ENCODE results near the gene BIRC6. TPM values are rescaled to one million over a fixed set of nuclear protein-coding genes. Genes with fewer than 3 reads are reported as not detected.
"Not testable (repeated sequence)": the region's sequence is repeated elsewhere in the genome, so short reads cannot be mapped to it uniquely, and the experiment has no call there.

The BIRC6 gene
- polyA plus RNA-seq, 4 donors, result 14.6 to 55.1 (median 20.6) TPM

- no peak overlapping the region for H3K27ac ChIP-seq (ENCODE audit: low read depth in 1 of 3, low read length in 2 of 3)
- H3K27me3 ChIP-seq (ENCODE audit: control insufficient read depth in 3 of 3, insufficient read depth in 3 of 3, low read length in 3 of 3), result no peaks in the 10 kb centered on the region
- H3K36me3 ChIP-seq (ENCODE audit: control insufficient read depth in 3 of 3, insufficient read depth in 2 of 3, low read depth in 1 of 3, low read length in 3 of 3), result peaks cover 2 to 11% (median 3%) of the 10 kb centered on the region in 3 donors
- H3K4me3 ChIP-seq (ENCODE audit: low read depth in 1 of 3, low read length in 3 of 3), result no peak overlapping the region
- 94 to 96% (median 95%) methylated on average over 2 of the region's 2 CpGs for WGBS, 3 donors
- DNase-seq (no peak), FAIRE-seq (no peak)
- H3K9me3 ChIP-seq (ENCODE audit: control insufficient read depth in 2 of 2, insufficient read depth in 1 of 2, low read depth in 1 of 2, low read length in 1 of 2), result peaks cover 0 to 2% of the 10 kb centered on the region in 2 donors
- no peaks in the 10 kb centered on the region for H3K4me1 ChIP-seq (ENCODE audit: control insufficient read depth in 3 of 3, insufficient read depth in 2 of 3, low read depth in 1 of 3, low read length in 2 of 3)
These were observed 181.9 kb downstream of the BIRC6 start for GRCh38 chr2:32538735-32539134.

- H3K9me3 ChIP-seq (ENCODE audit: control insufficient read depth in 2 of 2, insufficient read depth in 1 of 2, low read depth in 1 of 2, low read length in 1 of 2); H3K4me1 ChIP-seq (ENCODE audit: control insufficient read depth in 3 of 3, insufficient read depth in 2 of 3, low read depth in 1 of 3, low read length in 2 of 3); H3K27ac ChIP-seq (ENCODE audit: low read depth in 1 of 3, low read length in 2 of 3); H3K4me3 ChIP-seq (ENCODE audit: low read depth in 1 of 3, low read length in 3 of 3); H3K27me3 ChIP-seq (ENCODE audit: control insufficient read depth in 3 of 3, insufficient read depth in 3 of 3, low read length in 3 of 3); DNase-seq: not testable (repeated sequence)
- WGBS, 3 donors, result 69 to 98% (median 78%) methylated on average over 3 of the region's 3 CpGs
- peak; percentile 23 for FAIRE-seq
- peaks cover 0 to 22% (median 4%) of the 10 kb centered on the region in 3 donors for H3K36me3 ChIP-seq (ENCODE audit: control insufficient read depth in 3 of 3, insufficient read depth in 2 of 3, low read depth in 1 of 3, low read length in 3 of 3)
These were observed 195.7 kb downstream of the BIRC6 start for GRCh38 chr2:32552483-32552882.

- no peak for FAIRE-seq
- no peaks in the 10 kb centered on the region for H3K4me1 ChIP-seq (ENCODE audit: control insufficient read depth in 3 of 3, insufficient read depth in 2 of 3, low read depth in 1 of 3, low read length in 2 of 3)
- DNase-seq, result peak; percentile 9 to 53
- H3K36me3 ChIP-seq (ENCODE audit: control insufficient read depth in 3 of 3, insufficient read depth in 2 of 3, low read depth in 1 of 3, low read length in 3 of 3), result peaks cover 0 to 15% (median 4%) of the 10 kb centered on the region in 3 donors
- no peaks in the 10 kb centered on the region for H3K27me3 ChIP-seq (ENCODE audit: control insufficient read depth in 3 of 3, insufficient read depth in 3 of 3, low read length in 3 of 3)
- no peak overlapping the region for H3K27ac ChIP-seq (ENCODE audit: low read depth in 1 of 3, low read length in 2 of 3)
- no peaks in the 10 kb centered on the region for H3K9me3 ChIP-seq (ENCODE audit: control insufficient read depth in 2 of 2, insufficient read depth in 1 of 2, low read depth in 1 of 2, low read length in 1 of 2)
- no peak overlapping the region for H3K4me3 ChIP-seq (ENCODE audit: low read depth in 1 of 3, low read length in 3 of 3)
- 62 to 84% (median 72%) methylated on average over 2 of the region's 2 CpGs for WGBS, 3 donors
These were observed 197.1 kb downstream of the BIRC6 start for GRCh38 chr2:32553829-32554432.

- WGBS, 3 donors, result 78 to 96% (median 93%) methylated on average over 2 of the region's 2 CpGs
- no peak overlapping the region for H3K27ac ChIP-seq (ENCODE audit: low read depth in 1 of 3, low read length in 2 of 3)
These were observed 201.7 kb downstream of the BIRC6 start for GRCh38 chr2:32558492-32558891.

GRCh38 chr2:32559136-32559535 is 202.3 kb downstream of the BIRC6 start:
- no peak overlapping the region for H3K4me3 ChIP-seq (ENCODE audit: low read depth in 1 of 3, low read length in 3 of 3)
- H3K4me1 ChIP-seq (ENCODE audit: control insufficient read depth in 3 of 3, insufficient read depth in 2 of 3, low read depth in 1 of 3, low read length in 2 of 3), result no peaks in the 10 kb centered on the region
- H3K27me3 ChIP-seq (ENCODE audit: control insufficient read depth in 3 of 3, insufficient read depth in 3 of 3, low read length in 3 of 3), result no peaks in the 10 kb centered on the region
- peaks cover 3 to 24% (median 5%) of the 10 kb centered on the region in 3 donors for H3K36me3 ChIP-seq (ENCODE audit: control insufficient read depth in 3 of 3, insufficient read depth in 2 of 3, low read depth in 1 of 3, low read length in 3 of 3)
- 85 to 93% (median 90%) methylated on average over 3 of the region's 3 CpGs for WGBS, 3 donors
- no peaks in the 10 kb centered on the region for H3K9me3 ChIP-seq (ENCODE audit: control insufficient read depth in 2 of 2, insufficient read depth in 1 of 2, low read depth in 1 of 2, low read length in 1 of 2)
- no peak for DNase-seq
- no peak overlapping the region for H3K27ac ChIP-seq (ENCODE audit: low read depth in 1 of 3, low read length in 2 of 3)
- no peak for FAIRE-seq

More at GRCh38 chr2:32558492-32558891, 201.7 kb downstream of the BIRC6 start:
- DNase-seq (no peak), FAIRE-seq (no peak)
- Histone ChIP-seq H3K9me3 (ENCODE audit: control insufficient read depth in 2 of 2, insufficient read depth in 1 of 2, low read depth in 1 of 2, low read length in 1 of 2) (no peaks in the 10 kb centered on the region), H3K4me3 (ENCODE audit: low read depth in 1 of 3, low read length in 3 of 3) (no peak overlapping the region), H3K4me1 (ENCODE audit: control insufficient read depth in 3 of 3, insufficient read depth in 2 of 3, low read depth in 1 of 3, low read length in 2 of 3) (no peaks in the 10 kb centered on the region), H3K27me3 (ENCODE audit: control insufficient read depth in 3 of 3, insufficient read depth in 3 of 3, low read length in 3 of 3) (no peaks in the 10 kb centered on the region), H3K36me3 (ENCODE audit: control insufficient read depth in 3 of 3, insufficient read depth in 2 of 3, low read depth in 1 of 3, low read length in 3 of 3) (peaks cover 3 to 25% (median 5%) of the 10 kb centered on the region in 3 donors)

GRCh38 chr2:32562906-32563305 is 206.1 kb downstream of the BIRC6 start:
- peaks cover 0 to 5% of the 10 kb centered on the region in 2 donors for H3K9me3 ChIP-seq (ENCODE audit: control insufficient read depth in 2 of 2, insufficient read depth in 1 of 2, low read depth in 1 of 2, low read length in 1 of 2)
- 93 to 99% (median 99%) methylated on average over 4 of the region's 4 CpGs for WGBS, 3 donors
- peaks cover 3 to 27% (median 7%) of the 10 kb centered on the region in 3 donors for H3K36me3 ChIP-seq (ENCODE audit: control insufficient read depth in 3 of 3, insufficient read depth in 2 of 3, low read depth in 1 of 3, low read length in 3 of 3)
- H3K4me1 ChIP-seq (ENCODE audit: control insufficient read depth in 3 of 3, insufficient read depth in 2 of 3, low read depth in 1 of 3, low read length in 2 of 3), result no peaks in the 10 kb centered on the region
- FAIRE-seq (no peak), DNase-seq (no peak)
- H3K4me3 ChIP-seq (ENCODE audit: low read depth in 1 of 3, low read length in 3 of 3), result no peak overlapping the region
- H3K27me3 ChIP-seq (ENCODE audit: control insufficient read depth in 3 of 3, insufficient read depth in 3 of 3, low read length in 3 of 3), result no peaks in the 10 kb centered on the region
- no peak overlapping the region for H3K27ac ChIP-seq (ENCODE audit: low read depth in 1 of 3, low read length in 2 of 3)

- no peak overlapping the region for H3K27ac ChIP-seq (ENCODE audit: low read depth in 1 of 3, low read length in 2 of 3)
- H3K36me3 ChIP-seq (ENCODE audit: control insufficient read depth in 3 of 3, insufficient read depth in 2 of 3, low read depth in 1 of 3, low read length in 3 of 3), result peaks cover 5 to 41% (median 7%) of the 10 kb centered on the region in 3 donors
- DNase-seq, result no peak
- 89 to 90% (median 90%) methylated on average over 2 of the region's 2 CpGs for WGBS, 3 donors
- peaks cover 0 to 5% of the 10 kb centered on the region in 2 donors for H3K9me3 ChIP-seq (ENCODE audit: control insufficient read depth in 2 of 2, insufficient read depth in 1 of 2, low read depth in 1 of 2, low read length in 1 of 2)
- H3K27me3 ChIP-seq (ENCODE audit: control insufficient read depth in 3 of 3, insufficient read depth in 3 of 3, low read length in 3 of 3), result no peaks in the 10 kb centered on the region
- no peak overlapping the region for H3K4me3 ChIP-seq (ENCODE audit: low read depth in 1 of 3, low read length in 3 of 3)
- no peaks in the 10 kb centered on the region for H3K4me1 ChIP-seq (ENCODE audit: control insufficient read depth in 3 of 3, insufficient read depth in 2 of 3, low read depth in 1 of 3, low read length in 2 of 3)
- FAIRE-seq, result no peak
These were observed 207.7 kb downstream of the BIRC6 start for GRCh38 chr2:32564417-32565035.

- peaks cover 0 to 5% of the 10 kb centered on the region in 2 donors for H3K9me3 ChIP-seq (ENCODE audit: control insufficient read depth in 2 of 2, insufficient read depth in 1 of 2, low read depth in 1 of 2, low read length in 1 of 2)
- no peak overlapping the region for H3K4me3 ChIP-seq (ENCODE audit: low read depth in 1 of 3, low read length in 3 of 3)
- no peaks in the 10 kb centered on the region for H3K27me3 ChIP-seq (ENCODE audit: control insufficient read depth in 3 of 3, insufficient read depth in 3 of 3, low read length in 3 of 3)
- DNase-seq (no peak), FAIRE-seq (no peak)
- H3K27ac ChIP-seq (ENCODE audit: low read depth in 1 of 3, low read length in 2 of 3), result no peak overlapping the region
- 97 to 100% (median 100%) methylated on average over 1 of the region's 1 CpG for WGBS, 3 donors
- H3K4me1 ChIP-seq (ENCODE audit: control insufficient read depth in 3 of 3, insufficient read depth in 2 of 3, low read depth in 1 of 3, low read length in 2 of 3), result no peaks in the 10 kb centered on the region
- H3K36me3 ChIP-seq (ENCODE audit: control insufficient read depth in 3 of 3, insufficient read depth in 2 of 3, low read depth in 1 of 3, low read length in 3 of 3), result peaks cover 3 to 39% (median 3%) of the 10 kb centered on the region in 3 donors
These were observed 209.1 kb downstream of the BIRC6 start for GRCh38 chr2:32565902-32566301.

All from small intestine (tissue), 7 donors.